Gastrocnemius medialis (tissue), 4 donors: ENCODE measurements around the gene JADE1. TPM values are rescaled to one million over a fixed set of nuclear protein-coding genes. Genes with fewer than 3 reads are reported as not detected.

Source experiments
- ATAC-seq, 2 donors: fragments of 150-250 bp; one replicate each; pipeline ENCODE4 v1.9.1; 2016
- DNase-seq, 2 donors: peaks; one replicate each; pipeline ENCODE4 v3.0.0-alpha.2; 2019
- H3K27ac ChIP-seq, 4 donors: fragments of 200-600 bp; sonication (generic); 1 replicate in 1 of 4; 2 replicates in 3 of 4; pipeline ENCODE4 v1.5.1; 2016 to 2018; ENCODE audit warnings: mild to moderate bottlenecking in 2 of 4, moderate library complexity in 1 of 4
- H3K27me3 ChIP-seq, 3 donors: fragments of 200-600 bp; sonication (generic) in 2 of 3; 1 replicate in 1 of 3; 2 replicates in 2 of 3; pipeline versions ENCODE4 v1.5.1 to v1.6.0; 2016 to 2019; ENCODE audit warnings: mild to moderate bottlenecking in 1 of 3, moderate library complexity in 1 of 3
- H3K36me3 ChIP-seq, 2 donors: fragments of 200-600 bp; sonication (generic) in 1 of 2; one replicate each; pipeline ENCODE4 v1.5.1; 2017 to 2018
- H3K4me1 ChIP-seq, 2 donors: fragments of 200-600 bp; sonication (generic) in 1 of 2; one replicate each; pipeline ENCODE4 v1.5.1; 2016 to 2017; ENCODE audit warnings: mild to moderate bottlenecking in 2 of 2
- H3K4me3 ChIP-seq, 4 donors: fragments of 200-600 bp; sonication (generic) in 3 of 4; 1 replicate in 1 of 4; 2 replicates in 3 of 4; pipeline ENCODE4 v1.5.1; 2016 to 2019; ENCODE audit warnings: mild to moderate bottlenecking in 2 of 4
- H3K9me3 ChIP-seq, 3 donors: fragments of 200-600 bp; sonication (generic) in 2 of 3; 1 replicate in 1 of 3; 2 replicates in 2 of 3; pipeline ENCODE4 v1.5.1; 2016 to 2019
- POLR2A ChIP-seq, 2 donors: fragments of 450-650 bp; IDR thresholded peaks; one replicate each; pipeline ENCODE4 v1.6.1; 2017; ENCODE audit warnings: antibody characterized with exemption in 2 of 2, mild to moderate bottlenecking in 2 of 2, moderate library complexity in 2 of 2
- in situ Hi-C, 4 donors: fragments of 200-750 bp; cut with MboI; loops; one replicate each; pipeline versions ENCODE4 v1.15.0 to v1.8.0; 2017; ENCODE audit warnings: low sequenced_read_pairs in 4 of 4
- intact Hi-C: fragments of 100-400 bp; cut with DNase I; formaldehyde crosslinking; loops from one replicate; pipeline ENCODE4 v1.15.1; 2023; ENCODE audit warnings: low total_unique reads
- total RNA-seq, 4 donors: library from RNA; depleted of rRNA; stranded (reverse); fragments of >200 nt; gene quantifications; one replicate each; pipeline versions ENCODE4 v1.1.0 to v1.2.3, GENCODE V29; 2016
- TF ChIP-seq, protein P1 (sequence below), 5 experiments: fragments of 450-650 bp in 3 of 5; fragments of 200-600 bp in 2 of 5; sonication (generic) in 2 of 5; IDR thresholded peaks in 4 of 5; conservative IDR thresholded peaks in 1 of 5; 1 replicate in 4 of 5; 2 replicates in 1 of 5; pipeline ENCODE4 v1.5.1; 2016 to 2019; ENCODE audit warnings: antibody characterized with exemption in 5 of 5, mild to moderate bottlenecking in 3 of 5, moderate library complexity in 3 of 5

The JADE1 gene
- total RNA-seq, 4 donors from 2014 or later = 14.2 to 21.1 (median 14.9) TPM

GRCh38 chr4:128820671-128821070, 11.2 kb downstream of the JADE1 start:
- intact Hi-C loops = no loop called here
- no peak for TF ChIP-seq POLR2A (IDR thresholded peaks at IDR 0.05)
- TF ChIP-seq, protein P1, sequence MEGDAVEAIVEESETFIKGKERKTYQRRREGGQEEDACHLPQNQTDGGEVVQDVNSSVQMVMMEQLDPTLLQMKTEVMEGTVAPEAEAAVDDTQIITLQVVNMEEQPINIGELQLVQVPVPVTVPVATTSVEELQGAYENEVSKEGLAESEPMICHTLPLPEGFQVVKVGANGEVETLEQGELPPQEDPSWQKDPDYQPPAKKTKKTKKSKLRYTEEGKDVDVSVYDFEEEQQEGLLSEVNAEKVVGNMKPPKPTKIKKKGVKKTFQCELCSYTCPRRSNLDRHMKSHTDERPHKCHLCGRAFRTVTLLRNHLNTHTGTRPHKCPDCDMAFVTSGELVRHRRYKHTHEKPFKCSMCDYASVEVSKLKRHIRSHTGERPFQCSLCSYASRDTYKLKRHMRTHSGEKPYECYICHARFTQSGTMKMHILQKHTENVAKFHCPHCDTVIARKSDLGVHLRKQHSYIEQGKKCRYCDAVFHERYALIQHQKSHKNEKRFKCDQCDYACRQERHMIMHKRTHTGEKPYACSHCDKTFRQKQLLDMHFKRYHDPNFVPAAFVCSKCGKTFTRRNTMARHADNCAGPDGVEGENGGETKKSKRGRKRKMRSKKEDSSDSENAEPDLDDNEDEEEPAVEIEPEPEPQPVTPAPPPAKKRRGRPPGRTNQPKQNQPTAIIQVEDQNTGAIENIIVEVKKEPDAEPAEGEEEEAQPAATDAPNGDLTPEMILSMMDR (IDR thresholded peaks at IDR 0.05 in 4 of 5, conservative IDR thresholded peaks at IDR 0.05 in 1 of 5) = no peak
- Histone ChIP-seq H3K9me3 (no peaks in the 10 kb centered on the region), H3K27me3 (no peaks in the 10 kb centered on the region), H3K4me3 (no peak overlapping the region), H3K4me1 (peaks cover 20 to 23% of the 10 kb centered on the region in 2 donors), H3K36me3 (no peaks in the 10 kb centered on the region), H3K27ac (no peak overlapping the region)
- in situ Hi-C loops = loop anchor here in 3 of 4 donors (25.0 kb wide), 3 partner anchors 258 to 533 kb away; partner anchors contain the start of genes C4orf33 (in 1 of the 3), PGRMC2 (in 1 of the 3) and SCLT1 (in 1 of the 3)
- ATAC-seq (no peak), DNase-seq (no peak)

DNA sequence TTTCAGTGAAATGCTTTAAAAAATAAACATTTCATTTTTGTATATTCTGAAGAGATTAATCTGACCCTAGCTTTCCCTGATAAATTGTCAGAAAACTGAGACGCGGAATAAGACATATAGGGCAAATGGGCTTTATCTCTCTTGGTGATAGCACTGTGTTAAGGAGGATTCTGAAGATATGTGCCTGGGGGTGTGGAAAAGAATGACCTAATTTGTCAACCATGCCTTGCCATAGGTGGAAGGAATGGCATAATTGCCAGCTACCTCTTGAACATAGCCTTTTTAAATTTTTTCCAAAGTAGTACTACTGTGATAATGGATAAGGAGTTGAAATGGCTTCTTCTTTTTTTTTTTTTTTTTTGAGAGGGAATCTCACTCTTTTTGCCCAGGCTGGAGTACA, 11.7 kb downstream of the JADE1 start:
- no peak overlapping the region for H3K27ac ChIP-seq
- no peaks in the 10 kb centered on the region for H3K27me3 ChIP-seq
- H3K4me3 ChIP-seq = no peak overlapping the region
- in situ Hi-C loops (loop anchor here in 3 of 4 donors (25.0 kb wide), 3 partner anchors 259 to 534 kb away; partner anchors contain the start of genes C4orf33 (in 1 of the 3), PGRMC2 (in 1 of the 3) and SCLT1 (in 1 of the 3)), intact Hi-C loops (no loop called here)
- DNase-seq (no peak), ATAC-seq (no peak)
- H3K4me1 ChIP-seq = peaks cover 22 to 27% of the 10 kb centered on the region in 2 donors
- no peaks in the 10 kb centered on the region for H3K9me3 ChIP-seq
- H3K36me3 ChIP-seq = no peaks in the 10 kb centered on the region
- TF ChIP-seq, protein P1 (IDR thresholded peaks at IDR 0.05 in 4 of 5, conservative IDR thresholded peaks at IDR 0.05 in 1 of 5) = no peak
- TF ChIP-seq POLR2A (IDR thresholded peaks at IDR 0.05) = no peak

- no peak for DNase-seq
- TF ChIP-seq POLR2A (IDR thresholded peaks at IDR 0.05) = no peak
- TF ChIP-seq, protein P1 (IDR thresholded peaks at IDR 0.05 in 4 of 5, conservative IDR thresholded peaks at IDR 0.05 in 1 of 5) = no peak
- in situ Hi-C loops (loop anchor here in 3 of 4 donors (25.0 kb wide), 3 partner anchors 261 to 536 kb away; partner anchors contain the start of genes C4orf33 (in 1 of the 3), PGRMC2 (in 1 of the 3) and SCLT1 (in 1 of the 3)), intact Hi-C loops (no loop called here)
- Histone ChIP-seq H3K27ac (no peak overlapping the region), H3K36me3 (no peaks in the 10 kb centered on the region), H3K4me3 (no peak overlapping the region), H3K4me1 (peaks cover 27 to 30% of the 10 kb centered on the region in 2 donors), H3K27me3 (no peaks in the 10 kb centered on the region), H3K9me3 (no peaks in the 10 kb centered on the region)
- no peak for ATAC-seq
Observed at GRCh38 chr4:128823025-128823661, 13.6 kb downstream of the JADE1 start.

DNA sequence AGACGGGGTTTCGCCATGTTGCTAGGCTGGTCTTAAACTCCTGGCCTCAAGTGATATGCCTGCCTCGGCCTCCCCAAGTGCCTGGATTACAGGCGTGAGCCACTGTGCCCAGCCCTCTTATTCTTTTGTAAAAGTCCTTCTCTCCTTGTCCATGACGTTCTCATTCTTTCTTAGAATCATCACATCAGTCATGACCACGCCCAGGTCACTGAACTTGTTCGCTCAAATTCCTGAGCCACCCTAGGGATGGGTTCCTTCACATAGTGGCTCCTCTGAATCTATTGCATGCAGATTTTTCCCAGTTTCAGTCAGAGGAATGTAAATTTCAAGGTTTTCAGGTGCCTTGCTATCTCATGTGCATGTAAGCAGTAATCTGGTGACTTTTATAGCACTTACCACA, 15.7 kb downstream of the JADE1 start:
- Histone ChIP-seq H3K4me3 (no peak overlapping the region), H3K36me3 (no peaks in the 10 kb centered on the region), H3K27ac (no peak overlapping the region), H3K27me3 (no peaks in the 10 kb centered on the region), H3K9me3 (no peaks in the 10 kb centered on the region), H3K4me1 (peaks cover 29% of the 10 kb centered on the region in 2 donors)
- intact Hi-C loops = no loop called here
- no peak for ATAC-seq
- in situ Hi-C loops = no loop called here
- DNase-seq = no peak
- TF ChIP-seq, protein P1 (IDR thresholded peaks at IDR 0.05 in 4 of 5, conservative IDR thresholded peaks at IDR 0.05 in 1 of 5) = no peak
- no peak for TF ChIP-seq POLR2A (IDR thresholded peaks at IDR 0.05)
